ENCODE data around the gene RB1. TPM values are rescaled to one million over a fixed set of nuclear protein-coding genes. Genes with fewer than 3 reads are reported as not detected.
"Not testable (repeated sequence)": the region's sequence is repeated elsewhere in the genome, so short reads cannot be mapped to it uniquely, and the experiment has no call there.

Gene RB1
- polyA plus RNA-seq, 1 donor from 2014 or later: 29.5 TPM

- TF ChIP-seq EP300 (conservative IDR thresholded peaks at IDR 0.05; ENCODE audit: poor library complexity, severe bottlenecking): no peak
- no peak for TF ChIP-seq SMC3 (conservative IDR thresholded peaks at IDR 0.05; ENCODE audit: poor library complexity)
- TF ChIP-seq REST (IDR thresholded peaks at IDR 0.05; ENCODE audit: borderline replicate concordance): no peak
These were observed 50.0 kb downstream of the RB1 start for GRCh38 chr13:48353590-48353989.

GRCh38 chr13:48355524-48355923, 52.0 kb downstream of the RB1 start:
- not testable (repeated sequence) for H3K27me3 ChIP-seq (ENCODE audit: insufficient read depth, low read depth, low read length)

More at GRCh38 chr13:48353590-48353989, 50.0 kb downstream of the RB1 start:
- no peaks in the 10 kb centered on the region for H3K27me3 ChIP-seq (ENCODE audit: insufficient read depth, low read depth, low read length)
- no peaks in the 10 kb centered on the region for H4K20me1 ChIP-seq (ENCODE audit: insufficient read depth)
- no peaks in the 10 kb centered on the region for H3K79me2 ChIP-seq (replicated peaks; ENCODE audit: insufficient read depth, low read length)
- no peak overlapping the region for H3K4me2 ChIP-seq (ENCODE audit: low read length)
- peaks cover 4% of the 10 kb centered on the region for H3K36me3 ChIP-seq (ENCODE audit: insufficient read depth, low read length)
- no peak overlapping the region for H3K27ac ChIP-seq (ENCODE audit: low read length)
- no peak overlapping the region for H2AFZ ChIP-seq (ENCODE audit: low read depth, low read length)
- H3K9me2 ChIP-seq (ENCODE audit: insufficient read depth, low read length): no peaks in the 10 kb centered on the region
- no peaks in the 10 kb centered on the region for H3F3A ChIP-seq (ENCODE audit: insufficient read depth, low read length, poor library complexity, severe bottlenecking)
- H3K9me3 ChIP-seq (ENCODE audit: low read length): no peaks in the 10 kb centered on the region
- H3K9ac ChIP-seq (ENCODE audit: low read length): no peak overlapping the region
- no peak overlapping the region for H3K4me3 ChIP-seq (ENCODE audit: low read length)

DNA sequence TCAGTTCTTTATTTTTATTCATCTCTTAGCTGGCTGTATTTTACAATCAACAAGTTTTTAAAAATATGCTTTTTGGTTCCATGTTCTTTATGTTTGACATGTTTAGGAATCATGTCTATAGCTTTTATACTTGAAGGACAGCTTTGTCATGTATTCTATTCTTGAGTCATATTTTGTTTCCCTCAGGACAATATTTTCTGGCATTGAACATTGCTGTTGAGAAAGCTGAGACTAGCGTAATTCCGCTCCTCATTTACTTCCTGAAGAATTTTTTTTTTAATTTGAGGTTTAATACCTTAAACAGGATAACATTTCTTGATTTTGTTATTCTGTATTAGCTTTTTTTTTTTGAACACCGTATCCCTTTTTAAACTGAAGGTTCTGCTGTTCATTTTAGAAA, 53.2 kb downstream of the RB1 start:
- H3K27me3 ChIP-seq (ENCODE audit: insufficient read depth, low read depth, low read length): no peaks in the 10 kb centered on the region
- no peak overlapping the region for H3K4me2 ChIP-seq (ENCODE audit: low read length)
- no peaks in the 10 kb centered on the region for H3K9me2 ChIP-seq (ENCODE audit: insufficient read depth, low read length)
- H3F3A ChIP-seq (ENCODE audit: insufficient read depth, low read length, poor library complexity, severe bottlenecking): no peaks in the 10 kb centered on the region
- no peak overlapping the region for H3K9ac ChIP-seq (ENCODE audit: low read length)
- TF ChIP-seq REST (IDR thresholded peaks at IDR 0.05; ENCODE audit: borderline replicate concordance) (no peak), POLR2AphosphoS5 (IDR thresholded peaks at IDR 0.05) (peak; percentile 33)
- no peaks in the 10 kb centered on the region for H3K36me3 ChIP-seq (ENCODE audit: insufficient read depth, low read length)
- no peak overlapping the region for H3K4me3 ChIP-seq (ENCODE audit: low read length)
- H3K27ac ChIP-seq (ENCODE audit: low read length): no peak overlapping the region
- H2AFZ ChIP-seq (ENCODE audit: low read depth, low read length): no peak overlapping the region
- no peaks in the 10 kb centered on the region for H3K79me2 ChIP-seq (replicated peaks; ENCODE audit: insufficient read depth, low read length)
- no peaks in the 10 kb centered on the region for H3K9me3 ChIP-seq (ENCODE audit: low read length)
- H4K20me1 ChIP-seq (ENCODE audit: insufficient read depth): no peaks in the 10 kb centered on the region

More at GRCh38 chr13:48355524-48355923, 52.0 kb downstream of the RB1 start:
- H4K20me1 ChIP-seq (ENCODE audit: insufficient read depth); H3K4me2 ChIP-seq (ENCODE audit: low read length); H3K79me2 ChIP-seq (replicated peaks; ENCODE audit: insufficient read depth, low read length); H2AFZ ChIP-seq (ENCODE audit: low read depth, low read length); H3K9ac ChIP-seq (ENCODE audit: low read length); H3K9me3 ChIP-seq (ENCODE audit: low read length); H3K36me3 ChIP-seq (ENCODE audit: insufficient read depth, low read length); H3K9me2 ChIP-seq (ENCODE audit: insufficient read depth, low read length); H3F3A ChIP-seq (ENCODE audit: insufficient read depth, low read length, poor library complexity, severe bottlenecking); H3K27ac ChIP-seq (ENCODE audit: low read length); H3K4me3 ChIP-seq (ENCODE audit: low read length): not testable (repeated sequence)

All from neural cell (in vitro differentiated cells).